SH-SY5Y (cell line): ENCODE data around the gene KLHL18.

Experiments
- GATA2 ChIP-seq: IDR thresholded peaks from 2 replicates; pipeline ENCODE4 v1.6.1; 2011; ENCODE audit warnings: mild to moderate bottlenecking, low read depth, low read length
- GATA3 ChIP-seq: IDR thresholded peaks from 2 replicates; pipeline ENCODE4 v1.6.1; 2011; ENCODE audit warnings: low read depth, mild to moderate bottlenecking, low read length, moderate library complexity

Gene KLHL18

DNA sequence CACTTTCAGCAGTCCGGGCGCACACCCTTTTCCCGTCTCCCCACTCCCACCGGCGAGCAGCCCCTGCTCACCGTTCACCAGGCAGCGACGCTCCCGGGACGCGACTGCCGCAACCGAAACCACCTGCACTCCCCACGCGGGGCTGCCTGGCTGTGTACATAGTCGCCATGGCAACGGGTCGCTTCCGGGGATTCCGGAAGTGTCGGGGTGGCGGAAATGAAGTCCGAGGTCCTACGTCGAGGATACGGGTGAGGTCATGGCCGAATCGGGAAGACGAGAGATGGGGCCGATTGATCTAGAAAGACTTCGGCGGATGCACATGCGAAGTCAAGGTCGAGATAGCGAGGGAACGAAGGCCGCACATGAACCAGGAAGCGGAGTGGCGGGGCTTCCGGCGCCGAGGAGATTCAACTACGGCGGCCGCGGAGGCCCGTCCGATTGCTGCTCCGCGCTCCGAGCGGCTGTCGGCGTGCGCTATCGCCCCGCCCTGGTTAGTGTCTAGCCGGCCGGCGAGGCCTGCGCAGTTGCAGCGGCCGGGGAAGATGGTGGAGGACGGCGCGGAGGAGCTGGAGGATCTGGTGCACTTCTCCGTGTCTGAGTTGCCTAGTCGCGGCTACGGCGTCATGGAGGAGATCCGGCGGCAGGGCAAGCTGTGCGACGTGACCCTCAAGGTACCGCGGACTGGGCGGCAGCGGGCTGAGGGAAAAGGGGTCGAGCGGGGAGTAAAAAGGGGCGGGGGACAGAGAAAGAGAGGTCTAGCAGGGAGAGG, at the start of gene KLHL18, which contains the start of gene KIF9:
Gene KLHL18, plus strand, starts transcription at position 521 of the 769 bp plus-strand sequence. Its CDS starts 22 bp downstream, at position 543.
Gene KIF9, minus strand, starts transcription at position 376 of the 769 bp plus-strand sequence. CDS start 5,425 bp downstream, outside the sequence.
- TF ChIP-seq GATA3 (no peak), GATA2 (peak; percentile 61)

DNA sequence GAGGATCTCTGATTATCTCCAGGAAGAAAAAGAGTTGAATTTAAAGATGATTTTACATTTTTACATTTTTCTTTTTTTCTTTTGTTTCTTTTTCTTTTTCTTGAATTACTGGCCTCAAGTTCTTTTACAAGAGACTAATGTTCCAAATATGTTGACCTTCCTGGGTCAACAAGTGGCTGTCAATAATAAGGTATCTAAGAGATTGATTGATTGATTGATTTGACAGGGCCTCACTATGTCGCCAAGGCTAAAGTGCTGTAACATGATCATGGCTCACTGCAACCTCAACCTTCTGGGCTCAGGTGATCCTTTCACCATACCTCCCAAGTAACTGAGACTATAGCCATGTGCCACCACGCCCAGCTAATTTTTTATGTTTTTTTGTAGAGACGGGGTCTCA, 44.7 kb upstream of the KLHL18 start:
- TF ChIP-seq GATA3, result no peak
- TF ChIP-seq GATA2, result no peak

DNA sequence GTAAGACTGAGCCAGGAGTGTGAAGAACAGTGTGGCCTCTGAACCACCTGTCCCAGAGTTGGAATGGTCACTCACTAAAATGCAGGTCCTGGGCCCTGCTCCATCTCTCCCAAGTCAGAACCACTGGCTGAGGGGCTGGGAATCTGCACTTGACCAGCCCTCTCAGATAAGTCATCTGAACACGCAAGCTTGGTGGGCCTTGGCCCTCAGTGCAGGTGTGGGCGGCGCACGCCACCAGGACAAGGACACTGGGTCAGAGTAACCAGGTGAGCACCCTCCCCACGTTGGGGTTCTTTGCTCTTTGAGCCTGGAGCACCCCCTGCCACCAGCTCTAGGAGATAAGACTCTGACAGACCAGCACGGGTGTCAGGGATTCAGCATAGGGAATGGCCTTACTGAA, 42.8 kb upstream of the KLHL18 start:
- no peak for TF ChIP-seq GATA2
- TF ChIP-seq GATA3, result no peak

DNA sequence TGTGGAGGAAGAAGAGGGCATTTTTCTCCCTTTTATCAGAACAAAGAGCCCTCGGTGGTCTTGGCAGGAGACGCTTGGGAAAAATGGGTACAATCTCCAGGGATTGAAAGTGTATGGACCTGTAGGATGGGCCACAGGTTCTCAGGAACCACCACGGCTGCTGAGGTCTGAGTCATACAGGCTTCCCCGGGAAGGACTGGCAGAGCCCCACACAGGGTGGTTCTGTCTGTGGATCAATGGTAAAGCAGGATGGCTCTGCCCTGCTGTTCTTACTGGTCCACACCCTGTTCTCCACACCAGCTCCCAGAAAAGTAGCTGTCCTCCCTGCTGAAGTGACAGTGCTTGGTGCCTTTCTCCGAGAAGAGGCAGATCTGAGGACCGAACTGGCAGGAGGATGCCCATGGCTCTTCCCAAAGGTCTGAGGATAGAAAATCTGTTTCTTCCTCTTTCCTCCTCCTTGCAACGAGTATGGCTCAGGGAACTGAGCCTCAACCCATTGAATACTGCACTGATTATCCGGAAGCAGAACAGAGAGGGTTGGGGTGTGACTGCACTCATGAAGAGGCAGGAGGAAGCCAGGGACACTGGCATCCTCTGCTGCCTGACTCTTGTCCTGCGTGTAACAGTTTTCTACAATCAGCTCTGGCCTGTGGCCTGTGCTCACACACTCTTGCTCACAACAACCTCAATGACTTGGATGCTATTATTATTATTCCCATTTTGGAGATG, 39.2 kb upstream of the KLHL18 start:
- TF ChIP-seq GATA3 (no peak), GATA2 (no peak)

DNA sequence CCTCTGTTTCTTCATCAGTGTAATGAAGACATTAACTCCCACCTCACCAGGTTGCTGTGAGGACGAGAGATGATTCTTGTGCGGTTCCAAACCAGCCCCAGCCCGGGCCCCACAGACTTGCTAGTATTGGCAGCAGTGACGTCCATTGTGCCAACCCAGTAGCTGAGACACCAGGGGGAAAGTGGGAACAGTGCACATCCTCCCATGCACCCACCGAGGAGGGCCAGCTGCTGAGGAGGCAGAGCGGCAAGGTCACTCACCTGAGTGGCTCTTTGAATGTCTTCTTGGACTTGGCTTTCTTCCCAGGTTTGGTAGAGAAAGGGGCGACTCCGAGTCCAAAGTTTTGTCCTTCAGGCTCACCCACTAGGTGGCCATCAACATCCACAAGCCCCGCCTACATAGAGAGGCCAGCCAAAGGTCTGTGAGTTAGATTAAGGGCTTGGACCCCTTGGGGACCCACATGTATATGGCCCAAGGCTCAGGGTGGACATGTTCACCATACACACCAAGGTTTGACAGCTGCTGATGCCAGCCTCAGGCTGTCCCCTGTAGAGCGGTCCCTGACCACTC, 38.1 kb upstream of the KLHL18 start:
- TF ChIP-seq GATA2, result no peak
- no peak for TF ChIP-seq GATA3

DNA sequence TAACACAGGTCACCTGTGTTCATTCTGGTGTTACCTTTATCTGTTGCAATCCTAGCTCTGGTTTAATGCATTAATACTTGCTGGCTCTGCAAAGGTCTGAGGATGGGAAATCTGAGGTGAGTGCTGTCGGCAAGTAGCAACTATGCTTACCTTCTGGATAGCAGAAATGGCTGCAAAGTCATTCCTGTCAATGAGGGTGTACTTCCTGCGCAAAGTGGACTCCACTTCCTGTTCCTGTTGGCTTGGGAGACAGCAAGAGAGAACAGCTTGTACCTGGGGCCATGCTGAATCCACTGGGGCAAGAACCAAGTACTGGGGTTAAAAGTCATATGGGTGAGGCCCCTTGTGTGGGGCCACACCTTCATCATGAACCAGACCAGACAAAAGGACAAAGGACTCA, 37.5 kb upstream of the KLHL18 start:
- no peak for TF ChIP-seq GATA2
- TF ChIP-seq GATA3, result no peak

DNA sequence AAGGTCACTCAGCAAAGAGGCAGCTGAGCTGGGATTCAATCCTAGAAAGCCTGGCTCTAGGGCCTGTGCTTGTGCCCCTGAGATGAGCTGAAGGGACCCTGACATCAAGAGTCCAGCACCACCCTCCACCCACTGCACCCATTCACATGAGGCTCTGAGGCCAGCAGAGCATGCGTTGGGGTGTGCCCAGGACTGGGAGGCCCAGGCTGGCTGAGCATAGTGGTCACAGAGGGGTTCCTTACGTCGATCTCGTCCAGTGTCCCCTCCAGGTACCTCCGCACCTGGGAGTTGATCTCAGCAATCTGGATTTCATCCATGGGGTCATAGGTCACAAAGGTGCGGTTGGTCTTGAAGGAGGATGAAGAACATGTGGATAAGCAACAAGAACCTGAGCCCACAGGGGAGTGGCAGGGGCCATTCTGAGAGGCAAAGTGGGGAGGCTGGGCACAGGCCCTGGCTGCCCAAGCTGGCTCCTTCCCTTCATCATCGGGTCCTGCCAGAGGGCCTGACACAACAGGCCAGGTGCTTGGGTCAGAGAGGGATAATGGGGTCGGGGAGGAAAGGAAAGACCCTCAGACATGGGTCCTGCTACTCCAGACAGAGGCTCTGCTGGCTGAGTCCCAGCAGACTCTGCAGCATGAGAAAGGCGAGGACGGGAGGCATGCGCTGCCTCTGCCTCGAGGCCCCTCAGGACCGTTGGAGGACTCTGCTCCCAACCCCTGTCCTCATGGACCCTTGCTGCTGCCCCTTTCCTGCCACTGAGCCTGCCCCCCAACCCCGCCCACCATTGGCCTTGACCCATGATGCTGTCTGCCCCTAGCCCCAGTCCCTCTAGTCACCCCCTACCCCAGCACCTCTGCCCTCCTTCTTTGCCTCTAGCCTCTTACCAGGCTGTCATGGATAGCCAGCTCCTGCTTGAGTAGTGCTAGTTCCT, 35.3 kb upstream of the KLHL18 start:
- TF ChIP-seq GATA3, result no peak

DNA sequence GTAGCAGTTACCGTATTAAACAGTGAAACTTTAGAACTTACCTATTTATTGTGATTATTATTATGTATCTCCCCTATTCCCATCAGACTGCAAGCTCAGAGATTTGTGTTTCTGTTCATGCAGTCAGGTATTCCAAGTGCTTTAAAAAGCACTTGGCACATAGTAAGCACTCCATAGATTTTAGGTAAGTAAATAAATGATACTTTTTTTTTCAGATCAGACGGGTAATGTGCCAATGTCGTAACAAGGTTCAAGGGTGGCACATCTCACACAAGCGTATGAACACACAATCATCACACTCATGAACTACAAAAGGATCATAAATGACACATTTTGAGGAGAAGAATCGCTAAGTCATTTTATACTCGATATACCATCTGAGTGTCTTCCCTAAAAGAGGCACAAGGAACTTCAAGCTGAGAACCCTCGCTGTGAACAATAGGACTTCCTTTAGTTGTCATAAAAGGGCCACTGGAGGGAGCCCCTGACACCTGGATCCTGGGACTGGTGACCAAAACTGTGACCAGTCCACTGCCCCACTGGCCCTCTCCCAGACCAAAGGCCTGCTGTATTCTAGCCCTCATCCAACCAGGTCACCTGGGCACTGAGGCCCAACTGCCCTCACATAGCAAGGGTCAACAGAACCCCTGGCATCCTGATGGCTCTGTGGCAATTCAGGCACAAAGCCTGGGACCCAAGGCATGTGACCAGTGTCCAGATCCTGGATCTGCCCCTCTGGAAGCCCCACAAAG, 32.3 kb upstream of the KLHL18 start:
- no peak for TF ChIP-seq GATA2
- no peak for TF ChIP-seq GATA3

DNA sequence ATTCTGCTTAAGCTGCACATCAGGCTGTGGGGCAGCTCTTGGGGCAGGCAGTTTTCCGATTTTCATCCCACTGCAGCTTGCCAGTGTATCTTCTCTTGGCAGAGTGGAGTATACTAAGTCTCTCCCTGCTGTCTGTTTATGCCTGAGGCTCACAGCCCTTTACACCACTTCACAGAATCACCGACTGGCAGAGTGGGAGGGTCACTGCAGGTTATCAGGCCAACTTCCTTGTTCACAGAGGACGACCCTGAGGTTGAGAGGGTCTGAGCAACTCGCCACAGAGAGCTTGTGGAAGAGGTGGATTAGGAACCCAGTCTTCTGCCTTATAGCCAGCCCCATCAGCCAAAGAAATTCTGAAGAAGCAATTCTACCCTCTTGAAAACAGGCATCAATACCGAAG, 31.1 kb upstream of the KLHL18 start:
- no peak for TF ChIP-seq GATA3
- no peak for TF ChIP-seq GATA2

DNA sequence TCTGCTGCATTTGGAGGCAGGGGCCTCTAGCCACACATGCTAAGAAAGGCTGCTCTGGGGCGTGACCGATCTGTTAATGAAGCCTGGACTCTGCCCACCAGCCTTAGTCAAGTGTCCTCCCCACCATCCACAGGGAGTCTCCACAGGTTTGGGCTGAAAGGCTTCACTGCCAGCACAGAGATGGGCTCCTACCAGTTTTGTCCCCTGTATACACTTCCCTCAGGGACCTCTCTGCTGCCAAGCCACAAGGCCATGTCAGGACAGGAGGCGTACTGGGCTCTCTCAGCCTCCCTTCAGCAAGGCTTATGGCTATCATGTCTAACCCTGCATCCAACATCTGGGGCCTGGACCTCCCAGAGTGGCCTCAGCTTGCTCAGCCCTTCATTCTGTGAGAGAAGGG, 23.6 kb upstream of the KLHL18 start:
- TF ChIP-seq GATA2 (no peak), GATA3 (no peak)

DNA sequence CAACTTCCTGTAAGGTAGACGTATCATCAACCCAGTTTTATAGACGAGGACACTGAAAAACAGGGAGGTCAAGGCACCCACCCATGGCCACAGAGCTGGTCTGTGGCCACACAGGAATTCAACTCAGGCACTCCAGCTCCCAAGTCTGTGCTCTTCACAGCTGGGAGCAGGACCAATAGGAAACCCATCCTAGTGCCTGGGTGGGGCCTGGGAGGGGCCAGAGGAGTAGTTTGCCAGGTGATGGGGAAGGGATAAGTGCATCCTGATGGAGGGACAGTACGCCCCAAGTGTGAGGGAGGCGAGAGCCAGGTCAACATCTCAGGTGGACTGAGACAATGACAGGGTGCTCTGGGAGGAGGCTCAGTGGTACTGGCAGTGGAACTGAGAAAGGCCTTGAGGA, 22.1 kb upstream of the KLHL18 start:
- TF ChIP-seq GATA3, result no peak
- no peak for TF ChIP-seq GATA2

DNA sequence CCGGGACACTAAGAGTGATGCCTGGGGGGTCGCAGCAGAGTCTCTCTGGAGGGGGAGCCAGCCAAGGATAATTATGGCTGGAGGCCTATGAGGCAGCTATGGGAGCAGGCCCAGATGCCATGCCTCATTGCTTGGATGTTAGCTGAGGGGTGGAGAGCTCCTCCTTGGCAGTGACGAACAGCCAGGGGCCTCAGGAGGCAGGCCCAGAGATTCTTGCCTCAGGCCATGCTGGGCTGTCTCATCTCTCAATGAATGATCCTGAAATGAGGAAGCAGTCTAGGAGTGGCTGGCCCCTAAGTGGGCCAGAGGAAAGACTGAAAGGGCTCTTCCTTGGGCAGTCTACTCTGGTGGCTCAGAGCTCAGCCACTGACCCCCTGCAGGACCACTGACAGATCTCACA, 21.4 kb upstream of the KLHL18 start:
- TF ChIP-seq GATA2, result no peak
- no peak for TF ChIP-seq GATA3

DNA sequence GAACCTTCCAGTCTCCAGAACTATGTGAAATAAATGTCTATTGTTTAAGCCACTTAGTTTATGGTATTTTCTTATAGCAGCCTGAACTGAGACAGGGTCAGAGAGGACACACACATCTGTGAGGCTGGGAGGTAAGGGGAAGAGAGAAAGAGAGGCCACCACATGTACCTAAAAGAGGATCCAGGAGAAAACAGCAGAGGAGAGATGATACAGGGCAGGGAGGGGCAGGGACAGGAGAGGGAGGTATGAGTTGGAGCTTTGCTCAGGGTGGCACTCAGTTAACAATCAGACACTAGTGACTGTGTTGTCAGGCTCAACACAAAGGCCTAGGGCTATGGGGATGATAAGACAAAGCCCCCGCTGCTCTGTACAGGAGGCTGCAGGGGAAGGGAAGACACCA, 17.7 kb upstream of the KLHL18 start:
- TF ChIP-seq GATA3 (no peak), GATA2 (no peak)
